Activated CD4-positive, alpha-beta T cell treated with anti-CD3 and anti-CD28 coated beads, Interleukin-2, amount 10 ng/mL, durations not matched to agents 24 days and 14 days (primary cell): ENCODE results near the gene S100A16. TPM values are rescaled to one million over a fixed set of nuclear protein-coding genes. Genes with fewer than 3 reads are reported as not detected.
A peak's percentile ranks its signal among the peaks of the same experiment; 100 is the strongest.
"Not testable (repeated sequence)": the region's sequence is repeated elsewhere in the genome, so short reads cannot be mapped to it uniquely, and the experiment has no call there.

Source experiments
- DNase-seq: peaks from one replicate; pipeline ENCODE4 v3.0.0; 2022
- H3K27ac Mint-ChIP-seq: one replicate; pipeline ENCODE4 v1.8.0; 2022; ENCODE audit warnings: mild to moderate bottlenecking, mixed read lengths
- H3K27me3 Mint-ChIP-seq: one replicate; pipeline ENCODE4 v1.8.0; 2022; ENCODE audit warnings: mixed read lengths
- H3K36me3 Mint-ChIP-seq: one replicate; pipeline ENCODE4 v1.8.0; 2022; ENCODE audit warnings: low read depth, mild to moderate bottlenecking, mixed read lengths
- H3K4me1 Mint-ChIP-seq: one replicate; pipeline ENCODE4 v1.8.0; 2021; ENCODE audit warnings: mixed read lengths
- H3K4me3 Mint-ChIP-seq: one replicate; pipeline ENCODE4 v1.8.0; 2022; ENCODE audit warnings: mild to moderate bottlenecking, moderate library complexity, mixed read lengths
- H3K9me3 Mint-ChIP-seq: one replicate; pipeline ENCODE4 v1.8.0; 2021; ENCODE audit warnings: mixed read lengths
- intact Hi-C: fragments of 100-400 bp; cut with micrococcal nuclease; formaldehyde crosslinking; loops from one replicate; pipeline ENCODE4 v1.15.1; 2023
- total RNA-seq: library from RNA; stranded (reverse); gene quantifications from 2 replicates; pipeline ENCODE4 v1.2.3, GENCODE V29; 2022

S100A16 gene
- total RNA-seq, 1 donor from 2014 or later = not detected

- intact Hi-C loops = no loop called here
- Mint-ChIP-seq H3K27me3 (no peaks in the 10 kb centered on the region), H3K4me1 (peaks cover 41% of the 10 kb centered on the region), H3K4me3 (peak overlapping the region; percentile 63), H3K27ac (peak overlapping the region; percentile 88), H3K36me3 (no peaks in the 10 kb centered on the region), H3K9me3 (no peaks in the 10 kb centered on the region)
- DNase-seq = peak; percentile 91
Observed at GRCh38 chr1:153566414-153567371, 46.2 kb downstream of the S100A16 start.

DNA sequence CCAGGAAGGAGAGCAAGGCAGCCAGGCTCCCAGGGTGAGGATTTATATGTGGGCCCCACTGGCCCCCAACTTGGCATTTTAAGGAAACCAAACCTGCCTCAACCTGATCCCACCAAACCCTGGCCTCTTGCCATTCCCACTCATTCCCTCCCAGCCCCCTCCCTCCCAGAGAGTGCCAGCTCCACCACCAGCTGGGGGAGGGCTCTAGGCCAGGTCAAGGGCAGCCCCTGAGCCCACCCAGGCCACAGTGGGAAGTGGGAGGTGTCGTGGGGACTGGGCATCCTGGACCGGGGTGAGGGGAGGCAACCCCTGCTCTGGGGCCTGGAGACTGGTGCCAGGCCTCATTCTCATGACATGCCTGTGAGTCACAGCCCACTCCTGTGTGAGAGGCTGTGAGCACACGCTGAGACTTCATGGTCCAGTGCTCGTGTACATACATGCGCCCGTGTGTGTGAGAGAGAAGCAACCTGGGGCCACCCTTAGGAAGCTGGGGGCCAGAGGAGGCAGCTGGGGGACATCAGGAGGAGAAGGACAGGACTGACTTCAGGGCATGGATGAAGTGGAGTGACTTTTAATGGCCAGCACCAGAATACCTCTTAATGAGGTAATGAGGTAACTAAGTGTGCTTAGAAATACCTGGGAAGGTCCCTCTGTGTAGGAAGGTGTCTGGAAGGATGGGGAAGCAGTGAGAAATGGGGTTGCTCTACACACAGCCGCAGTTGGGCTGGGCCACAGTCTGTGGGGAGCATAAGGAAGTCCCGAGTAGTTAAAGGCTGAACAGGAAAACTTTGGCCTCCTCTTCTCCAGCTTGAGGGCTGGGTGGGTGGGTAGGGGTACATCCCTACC lies 47.2 kb downstream of the S100A16 start, which contains the start of gene S100A2:
TSS of gene S100A2 (minus strand) at position 316 of the 846 bp plus-strand sequence. CDS start 1,967 bp downstream, outside the sequence.
- Mint-ChIP-seq H3K9me3 (no peaks in the 10 kb centered on the region), H3K27ac (peak within 1 kb of the TSS; percentile 99), H3K4me1 (peaks cover 38% of the 10 kb centered on the region), H3K36me3 (no peaks in the 10 kb centered on the region), H3K27me3 (no peaks in the 10 kb centered on the region), H3K4me3 (peak within 1 kb of the TSS; percentile 71)
- intact Hi-C loops = no loop called here
- peak; percentile 72 for DNase-seq

DNA sequence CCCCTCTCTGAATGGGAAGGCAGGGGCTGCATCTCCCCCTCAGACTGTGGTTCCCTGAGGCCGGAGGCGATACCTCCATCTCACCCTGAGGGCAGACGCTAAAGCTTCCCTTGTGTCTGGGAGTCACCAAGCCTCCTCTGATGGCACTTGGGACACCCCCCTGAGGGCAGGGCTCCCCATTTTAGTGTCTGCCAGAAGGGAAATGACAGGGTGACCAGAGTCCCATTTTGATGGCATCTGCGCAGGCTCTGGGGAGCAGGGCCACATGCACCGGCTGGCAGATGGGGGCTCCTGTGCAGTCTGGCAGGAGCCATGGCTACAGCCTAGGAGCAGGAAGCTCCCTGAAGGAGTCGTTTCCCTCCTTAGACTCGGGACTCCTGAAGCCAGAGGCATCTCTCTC lies 48.9 kb downstream of the S100A16 start:
- no peak for DNase-seq
- Mint-ChIP-seq H3K27me3 (no peaks in the 10 kb centered on the region), H3K9me3 (no peaks in the 10 kb centered on the region), H3K4me3 (no peak overlapping the region), H3K27ac (no peak overlapping the region), H3K4me1 (peaks cover 32% of the 10 kb centered on the region), H3K36me3 (no peaks in the 10 kb centered on the region)
- intact Hi-C loops = no loop called here

GRCh38 chr1:153563483-153563901 lies 49.4 kb downstream of the S100A16 start:
- H3K36me3 Mint-ChIP-seq = no peaks in the 10 kb centered on the region

GRCh38 chr1:153562021-153562420 lies 50.9 kb downstream of the S100A16 start:
- H3K27me3 Mint-ChIP-seq, H3K9me3 Mint-ChIP-seq, H3K27ac Mint-ChIP-seq, H3K36me3 Mint-ChIP-seq, H3K4me3 Mint-ChIP-seq, intact Hi-C loops, DNase-seq: not testable (repeated sequence)
- H3K4me1 Mint-ChIP-seq = peaks cover 16% of the 10 kb centered on the region

More at GRCh38 chr1:153563483-153563901, 49.4 kb downstream of the S100A16 start:
- no peak for DNase-seq
- Mint-ChIP-seq H3K9me3 (no peaks in the 10 kb centered on the region), H3K27me3 (no peaks in the 10 kb centered on the region), H3K4me1 (peaks cover 28% of the 10 kb centered on the region), H3K27ac (no peak overlapping the region), H3K4me3 (no peak overlapping the region)
- intact Hi-C loops = no loop called here

DNA sequence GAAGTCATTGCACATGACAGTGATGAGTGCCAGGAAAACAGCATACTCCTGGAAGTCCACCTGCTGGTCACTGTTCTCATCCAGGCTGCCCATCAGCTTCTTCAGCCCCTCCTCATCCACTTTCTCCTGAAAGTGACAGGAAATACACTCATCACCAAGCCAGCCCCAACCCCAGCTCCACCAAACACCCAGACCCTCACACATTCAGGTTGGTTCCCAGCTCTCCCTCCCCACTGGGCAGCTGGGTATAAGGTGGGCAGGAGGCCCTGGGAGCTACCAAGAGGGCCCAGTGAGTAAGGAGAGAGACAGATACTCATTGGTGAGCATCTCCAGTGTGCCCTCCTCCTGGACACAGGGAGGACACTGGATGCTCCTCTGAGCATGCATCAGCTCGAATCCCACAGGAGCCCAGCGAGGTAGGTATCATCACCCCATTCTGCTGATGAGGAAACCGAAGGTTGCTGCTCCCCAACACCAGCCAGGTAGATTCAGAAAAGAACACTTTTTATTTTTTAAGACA lies 51.4 kb downstream of the S100A16 start:
- H3K36me3 Mint-ChIP-seq = no peaks in the 10 kb centered on the region
- no peak overlapping the region for H3K4me3 Mint-ChIP-seq
- H3K9me3 Mint-ChIP-seq = no peaks in the 10 kb centered on the region
- intact Hi-C loops = no loop called here
- no peak for DNase-seq
- no peak overlapping the region for H3K27ac Mint-ChIP-seq
- peaks cover 12% of the 10 kb centered on the region for H3K4me1 Mint-ChIP-seq
- H3K27me3 Mint-ChIP-seq = no peaks in the 10 kb centered on the region

GRCh38 chr1:153560771-153561465 lies 52.0 kb downstream of the S100A16 start:
- no peak for DNase-seq
- Mint-ChIP-seq H3K4me3 (no peak overlapping the region), H3K4me1 (peaks cover 11% of the 10 kb centered on the region), H3K9me3 (no peaks in the 10 kb centered on the region), H3K27ac (no peak overlapping the region), H3K27me3 (no peaks in the 10 kb centered on the region), H3K36me3 (no peaks in the 10 kb centered on the region)
- intact Hi-C loops = no loop called here

DNA sequence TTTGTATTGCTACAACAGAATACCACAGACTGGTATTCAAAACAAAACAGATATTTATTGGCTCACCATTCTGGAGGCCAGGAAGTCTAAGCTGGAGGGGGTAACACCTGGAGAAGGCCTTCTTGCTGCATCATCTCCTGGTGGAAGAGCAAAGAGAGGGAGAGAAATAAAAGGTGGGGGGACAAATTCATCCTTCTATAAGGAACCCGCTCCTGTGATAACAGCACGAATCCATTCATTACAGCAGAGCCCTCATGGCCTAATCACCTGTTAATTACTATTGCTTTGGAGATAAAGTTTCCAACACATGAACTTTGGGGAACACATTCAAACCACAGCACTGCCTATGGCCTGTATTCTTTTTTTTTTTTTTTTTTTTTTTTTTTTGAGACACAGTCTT lies 52.7 kb downstream of the S100A16 start:
- H3K4me3 Mint-ChIP-seq = no peak overlapping the region
- intact Hi-C loops = no loop called here
- H3K27ac Mint-ChIP-seq = no peak overlapping the region
- peaks cover 7% of the 10 kb centered on the region for H3K4me1 Mint-ChIP-seq
- H3K36me3 Mint-ChIP-seq = no peaks in the 10 kb centered on the region
- H3K9me3 Mint-ChIP-seq = no peaks in the 10 kb centered on the region
- H3K27me3 Mint-ChIP-seq = no peaks in the 10 kb centered on the region
- no peak for DNase-seq

- Mint-ChIP-seq H3K9me3 (no peaks in the 10 kb centered on the region), H3K4me1 (peaks cover 13% of the 10 kb centered on the region), H3K36me3 (no peaks in the 10 kb centered on the region)
Observed at GRCh38 chr1:153557877-153558276, 55.1 kb downstream of the S100A16 start.

More at GRCh38 chr1:153557877-153558276, 55.1 kb downstream of the S100A16 start:
- intact Hi-C loops = no loop called here
- Mint-ChIP-seq H3K27me3 (no peaks in the 10 kb centered on the region), H3K27ac (no peak overlapping the region), H3K4me3 (no peak overlapping the region)
- DNase-seq = no peak

Other genes with a start within 250 kb of the S100A16 start
- not detected in 2 replicates for gene S100A12, start 237.5 kb downstream of the S100A16 start, total RNA-seq
- gene S100A8, start 222.1 kb downstream of the S100A16 start, total RNA-seq = not detected in 2 replicates
- not detected in 2 replicates for gene S100A7A, start 196.6 kb downstream of the S100A16 start, total RNA-seq
- gene S100A7, start 152.5 kb downstream of the S100A16 start, total RNA-seq = not detected in 2 replicates
- 166 and 174 TPM in 2 replicates for gene S100A6, start 77.1 kb downstream of the S100A16 start, total RNA-seq
- 2.3 and 2.6 TPM in 2 replicates for gene S100A5, start 72.2 kb downstream of the S100A16 start, total RNA-seq
- gene S100A4, start 67.3 kb downstream of the S100A16 start, total RNA-seq = 132 and 134 TPM in 2 replicates
- not detected in 2 replicates for gene S100A3, start 63.9 kb downstream of the S100A16 start, total RNA-seq
- gene S100A2, start 47.3 kb downstream of the S100A16 start, total RNA-seq = 0.40 and 1.2 TPM in 2 replicates
- gene S100A14, start 3.2 kb upstream of the S100A16 start, total RNA-seq = not detected in 2 replicates
- 3.1 and 3.2 TPM in 2 replicates for gene S100A13, start 14.4 kb upstream of the S100A16 start, total RNA-seq
- gene S100A1, start 15.3 kb upstream of the S100A16 start, total RNA-seq = not detected in 2 replicates
- 110 and 114 TPM in 2 replicates for gene CHTOP, start 20.9 kb upstream of the S100A16 start, total RNA-seq
- 28.6 and 31.6 TPM in 2 replicates for gene SNAPIN, start 45.6 kb upstream of the S100A16 start, total RNA-seq
- gene ILF2, start 57.9 kb upstream of the S100A16 start, total RNA-seq = 377 and 390 TPM in 2 replicates
- gene NPR1, start 65.6 kb upstream of the S100A16 start, total RNA-seq = 0.05 and 0.09 TPM in 2 replicates
- 63.1 and 64.8 TPM in 2 replicates for gene INTS3, start 114.9 kb upstream of the S100A16 start, total RNA-seq
- gene SLC27A3, start 162.3 kb upstream of the S100A16 start, total RNA-seq = 10.0 and 10.3 TPM in 2 replicates